B cell (primary cell): Measurements from ENCODE around the gene ZFAND2A. TPM values are rescaled to one million over a fixed set of nuclear protein-coding genes. Genes with fewer than 3 reads are reported as not detected.
"Not testable (repeated sequence)": the region's sequence is repeated elsewhere in the genome, so short reads cannot be mapped to it uniquely, and the experiment has no call there.

Experiments
- ATAC-seq: fragments of 200-7000 bp; cut with Tn5 transposase; one replicate; pipeline ENCODE4 v1.10.0; 2021; ENCODE audit warnings: low read depth, mild to moderate bottlenecking, moderate number of reproducible peaks, moderate library complexity
- CTCF ChIA-PET: fragments of 350-600 bp; sonication (Branson Sonifier 250); formaldehyde crosslinking; loops from one replicate; lab custom pipeline; 2021; ENCODE audit warnings: antibody characterized with exemption, inconsistent platforms; lab: Charles Lee
- POLR2A ChIA-PET: fragments of 350-600 bp; sonication (Branson Sonifier 250); formaldehyde crosslinking; loops from one replicate; lab custom pipeline; 2021; ENCODE audit warnings: antibody characterized with exemption; lab: Charles Lee
- DNase-seq: peaks from one replicate; pipeline ENCODE4 v3.0.0; 2013
- H2AFZ ChIP-seq: 2 replicates; pipeline ENCODE4 v1.6.1; 2012; ENCODE audit warnings: mild to moderate bottlenecking, low read depth, low read length; ENCODE audit not compliant: insufficient read depth, poor library complexity, severe bottlenecking
- H3K27ac ChIP-seq, 2 donors: 1 replicate in 1 of 2; 2 replicates in 1 of 2; pipeline ENCODE4 v1.5.1; 2012 to 2013; ENCODE audit warnings: low read length in 2 of 2, mild to moderate bottlenecking in 2 of 2, moderate library complexity in 1 of 2
- H3K27me3 ChIP-seq, 4 experiments: fragments of 200-600 bp in 1 of 4; sonication (generic) in 1 of 4; replicated peaks in 1 of 4; 1 replicate in 2 of 4; 2 replicates in 2 of 4; pipeline versions ENCODE4 v1.6.1 to v1.7.0; 2013 to 2016; ENCODE audit warnings: low read length in 3 of 4, mild to moderate bottlenecking in 2 of 4, mixed read lengths in 1 of 4, moderate library complexity in 1 of 4; ENCODE audit not compliant: insufficient read depth in 4 of 4, control insufficient read depth in 3 of 4; ENCODE audit errors: control extremely low read depth in 1 of 4
- H3K36me3 ChIP-seq, 2 experiments: replicated peaks in 1 of 2; 1 replicate in 1 of 2; 2 replicates in 1 of 2; pipeline versions ENCODE4 v1.6.1 to v1.7.1; 2013; ENCODE audit warnings: low read length in 1 of 2; ENCODE audit not compliant: insufficient read depth in 2 of 2, control insufficient read depth in 1 of 2; ENCODE audit errors: control extremely low read depth in 1 of 2, extremely low read depth in 1 of 2
- H3K4me1 ChIP-seq, 2 donors: fragments of 200-600 bp in 1 of 2; sonication (generic) in 1 of 2; 1 replicate in 1 of 2; 2 replicates in 1 of 2; pipeline versions ENCODE4 v1.5.1 to v1.6.1; 2013 to 2017; ENCODE audit warnings: low read length in 2 of 2; ENCODE audit not compliant: control insufficient read depth in 2 of 2, insufficient read depth in 2 of 2
- H3K4me2 ChIP-seq: replicated peaks from 2 replicates; pipeline ENCODE3; 2012; ENCODE audit warnings: mild to moderate bottlenecking, low read depth, low read length; ENCODE audit not compliant: poor library complexity, severe bottlenecking
- H3K4me3 ChIP-seq, 5 experiments: fragments of 200-600 bp in 1 of 5; sonication (generic) in 1 of 5; 1 replicate in 3 of 5; 2 replicates in 2 of 5; pipeline versions ENCODE4 v1.5.1 to v1.7.0; 2011 to 2016; ENCODE audit warnings: low read length in 4 of 5, mild to moderate bottlenecking in 4 of 5, low read depth in 2 of 5, control low read depth in 1 of 5, moderate library complexity in 1 of 5; ENCODE audit not compliant: insufficient read depth in 1 of 5; ENCODE audit errors: control extremely low read depth in 1 of 5, extremely low read depth in 1 of 5
- H3K79me2 ChIP-seq: fragments of 200-600 bp; sonication (generic); one replicate; pipeline ENCODE4 v1.6.0; 2016; ENCODE audit warnings: low read length; ENCODE audit not compliant: control insufficient read depth, insufficient read depth
- H3K9ac ChIP-seq: fragments of 200-600 bp; sonication (generic); 2 replicates; pipeline ENCODE4 v1.6.1; 2017; ENCODE audit warnings: mild to moderate bottlenecking, low read length, moderate library complexity
- H3K9me3 ChIP-seq, 3 donors: one replicate each; pipeline versions ENCODE4 v1.6.1 to v1.7.1; 2013; ENCODE audit warnings: low read length in 2 of 3; ENCODE audit not compliant: control insufficient read depth in 2 of 3, insufficient read depth in 1 of 3; ENCODE audit errors: control extremely low read depth in 1 of 3
- H4K20me1 ChIP-seq: 2 replicates; pipeline ENCODE4 v1.6.0; 2012; ENCODE audit warnings: mild to moderate bottlenecking, low read length; ENCODE audit not compliant: insufficient read depth, control insufficient read depth, poor library complexity, severe bottlenecking
- H3K27ac Mint-ChIP-seq: one replicate; pipeline ENCODE4 v1.8.0; 2021; ENCODE audit warnings: mixed read lengths
- H3K27me3 Mint-ChIP-seq: one replicate; pipeline ENCODE4 v1.8.0; 2021; ENCODE audit warnings: mixed read lengths
- H3K4me1 Mint-ChIP-seq: one replicate; pipeline ENCODE4 v1.8.0; 2021; ENCODE audit warnings: mixed read lengths
- H3K4me3 Mint-ChIP-seq: one replicate; pipeline ENCODE4 v1.8.0; 2021; ENCODE audit warnings: mixed read lengths
- H3K9me3 Mint-ChIP-seq: one replicate; pipeline ENCODE4 v1.8.0; 2022; ENCODE audit warnings: mixed read lengths; ENCODE audit not compliant: insufficient read depth
- EZH2 ChIP-seq: IDR thresholded peaks from 2 replicates; pipeline ENCODE4 v1.6.1; 2012; ENCODE audit warnings: borderline replicate concordance, low read depth, mild to moderate bottlenecking, moderate library complexity, low read length; ENCODE audit not compliant: insufficient read depth, poor library complexity, severe bottlenecking
- WGBS: methylation state at CpG from one replicate; pipeline ENCODE4 v1.1.5; 2013; ENCODE audit warnings: missing lambda C conversion rate; ENCODE audit not compliant: insufficient coverage; 5-methylcytosine and 5-hydroxymethylcytosine counted together
- intact Hi-C: fragments of 100-400 bp; cut with micrococcal nuclease; formaldehyde crosslinking; loops from one replicate; pipeline ENCODE4 v1.10.0; 2022
- polyA plus RNA-seq: library from polyadenylated mRNA; depleted of rRNA; stranded (reverse); fragments of >200 nt; gene quantifications from 2 replicates; pipeline ENCODE4 v1.2.3, GENCODE V29; 2012
- total RNA-seq, 2 donors: library from RNA; stranded (reverse); fragments of 120-200 nt in 1 of 2; gene quantifications; 1 replicate in 1 of 2; 2 replicates in 1 of 2; pipeline versions ENCODE4 v1.2.3 to v1.2.4, GENCODE V29; 2013 to 2022
- TF ChIP-seq, protein P1 (sequence below): fragments of 200-600 bp; IDR thresholded peaks from one replicate; pipeline ENCODE4 v1.8.0; 2022; ENCODE audit warnings: antibody characterized with exemption, mild to moderate bottlenecking

The ZFAND2A gene
- total and polyA plus RNA-seq, 2 donors (not counting 1 experiment from before 2014, with no cell fraction given) = 26.7 to 113 TPM

DNA sequence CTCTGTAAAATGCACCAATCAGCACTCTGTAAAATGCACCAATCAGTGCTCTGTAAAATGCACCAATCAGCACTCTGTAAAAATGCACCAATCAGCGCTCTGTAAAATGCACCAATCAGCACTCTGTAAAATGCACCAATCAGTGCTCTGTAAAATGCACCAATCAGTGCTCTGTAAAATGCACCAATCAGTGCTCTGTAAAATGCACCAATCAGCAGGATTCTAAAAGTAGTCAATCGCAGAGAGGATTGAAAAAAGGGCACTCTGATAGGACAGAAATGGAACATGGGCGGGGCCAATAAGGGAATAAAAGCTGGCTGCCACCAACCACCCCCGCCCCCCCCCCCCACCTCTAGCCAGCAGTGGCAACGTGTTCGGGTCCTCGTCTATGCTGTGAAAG, 11.5 kb upstream of the ZFAND2A start:
- H4K20me1 ChIP-seq, intact Hi-C loops, POLR2A ChIA-PET, H3K4me2 ChIP-seq, H3K4me3 Mint-ChIP-seq, H3K79me2 ChIP-seq, H2AFZ ChIP-seq, H3K27me3 ChIP-seq, DNase-seq, H3K27ac Mint-ChIP-seq, H3K9ac ChIP-seq, H3K9me3 Mint-ChIP-seq, ATAC-seq, H3K36me3 ChIP-seq, H3K27ac ChIP-seq, H3K4me3 ChIP-seq, H3K27me3 Mint-ChIP-seq: not testable (repeated sequence)
- H3K4me1 Mint-ChIP-seq = peaks cover 11% of the 10 kb centered on the region
- CTCF ChIA-PET = interaction anchor here (0.8 to 9.7 kb wide), 3 partner anchors 12 to 178 kb away, joined by 4 to 138 read pairs (median 19); no protein-coding TSS in a partner anchor
- Histone ChIP-seq H3K9me3 (peaks cover 0 to 15% (median 0%) of the 10 kb centered on the region in 3 donors), H3K4me1 (peaks cover 6 to 18% of the 10 kb centered on the region in 2 donors)
- 57% methylated on average over 4 of the region's 7 CpGs for WGBS

- Histone ChIP-seq H4K20me1 (no peaks in the 10 kb centered on the region), H3K9ac (no peak overlapping the region), H2AFZ (no peak overlapping the region), H3K4me3 (no peak overlapping the region), H3K4me1 (peaks cover under 1 to 12% of the 10 kb centered on the region in 2 donors), H3K36me3 (no peaks in the 10 kb centered on the region), H3K27ac (no peak overlapping the region), H3K4me2 (no peak overlapping the region), H3K79me2 (no peaks in the 10 kb centered on the region), H3K27me3 (peaks cover 0 to 2% (median 0%) of the 10 kb centered on the region in 4 experiments), H3K9me3 (peaks cover 0 to 15% (median 0%) of the 10 kb centered on the region in 3 donors)
- TF ChIP-seq, protein P1, sequence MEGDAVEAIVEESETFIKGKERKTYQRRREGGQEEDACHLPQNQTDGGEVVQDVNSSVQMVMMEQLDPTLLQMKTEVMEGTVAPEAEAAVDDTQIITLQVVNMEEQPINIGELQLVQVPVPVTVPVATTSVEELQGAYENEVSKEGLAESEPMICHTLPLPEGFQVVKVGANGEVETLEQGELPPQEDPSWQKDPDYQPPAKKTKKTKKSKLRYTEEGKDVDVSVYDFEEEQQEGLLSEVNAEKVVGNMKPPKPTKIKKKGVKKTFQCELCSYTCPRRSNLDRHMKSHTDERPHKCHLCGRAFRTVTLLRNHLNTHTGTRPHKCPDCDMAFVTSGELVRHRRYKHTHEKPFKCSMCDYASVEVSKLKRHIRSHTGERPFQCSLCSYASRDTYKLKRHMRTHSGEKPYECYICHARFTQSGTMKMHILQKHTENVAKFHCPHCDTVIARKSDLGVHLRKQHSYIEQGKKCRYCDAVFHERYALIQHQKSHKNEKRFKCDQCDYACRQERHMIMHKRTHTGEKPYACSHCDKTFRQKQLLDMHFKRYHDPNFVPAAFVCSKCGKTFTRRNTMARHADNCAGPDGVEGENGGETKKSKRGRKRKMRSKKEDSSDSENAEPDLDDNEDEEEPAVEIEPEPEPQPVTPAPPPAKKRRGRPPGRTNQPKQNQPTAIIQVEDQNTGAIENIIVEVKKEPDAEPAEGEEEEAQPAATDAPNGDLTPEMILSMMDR = no peak
- TF ChIP-seq EZH2 = no peak
- ATAC-seq = no peak
- no peak overlapping the region for H3K4me3 Mint-ChIP-seq
- no peaks in the 10 kb centered on the region for H3K9me3 Mint-ChIP-seq
- H3K27ac Mint-ChIP-seq = no peak overlapping the region
- WGBS = 80% methylated on average over 22 of the region's 26 CpGs
- ChIA-PET CTCF (interaction anchor here (0.8 to 1.7 kb wide), 3 partner anchors 10 to 178 kb away, joined by 3 to 19 read pairs (median 4); no protein-coding TSS in a partner anchor), POLR2A (no interaction called here)
- H3K27me3 Mint-ChIP-seq = no peaks in the 10 kb centered on the region
- peaks cover 6% of the 10 kb centered on the region for H3K4me1 Mint-ChIP-seq
- no peak for DNase-seq
- intact Hi-C loops = loop anchor here (1.0 kb wide), 1 partner anchor 178 kb away; no protein-coding TSS in a partner anchor
Measured at GRCh38 chr7:1170741-1171501, 10.9 kb upstream of the ZFAND2A start.
